DMS79 (cell line): ENCODE data around the gene CALML6.

Experiments used
- DNase-seq: peaks from one replicate; lab custom pipeline; 2025; lab: John Stamatoyannopoulos, UW

The CALML6 gene

DNA sequence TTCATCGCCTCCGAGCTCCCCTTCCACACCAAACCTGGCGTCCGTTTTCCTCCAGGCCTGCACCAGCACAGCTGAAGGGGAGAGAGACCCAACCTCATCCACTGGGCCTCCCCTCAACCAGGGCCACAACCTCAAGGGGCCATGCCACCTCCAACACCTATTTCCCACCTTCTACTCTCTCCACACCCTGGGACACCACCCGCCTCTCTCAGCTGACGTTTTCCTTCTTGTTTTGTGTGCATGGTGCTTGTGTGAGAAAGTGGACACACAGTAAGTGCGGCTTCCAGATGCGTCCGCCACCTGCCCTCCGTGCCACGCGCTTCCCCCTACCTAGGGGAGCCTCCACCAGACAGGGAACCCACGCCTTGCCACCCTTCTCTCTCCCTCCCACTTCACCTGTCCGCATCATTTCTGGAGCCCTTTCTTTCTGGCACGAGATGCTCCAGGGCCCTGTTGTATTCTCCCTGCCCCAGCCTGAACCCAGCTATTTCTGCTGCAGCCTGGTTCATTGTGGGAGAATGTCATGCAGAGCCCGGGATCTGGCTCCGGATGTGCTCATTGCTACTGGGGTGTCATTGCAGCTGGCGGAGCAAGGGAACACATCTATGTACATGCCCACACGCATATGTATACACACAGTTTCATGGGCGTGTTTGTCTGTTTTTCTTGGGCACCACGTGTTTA lies 22.8 kb upstream of the CALML6 start:
- no peak for DNase-seq

GRCh38 chr1:1892763-1893120 lies 22.3 kb upstream of the CALML6 start:
- DNase-seq, result no peak

- no peak for DNase-seq
Measured at GRCh38 chr1:1893291-1893985, 21.6 kb upstream of the CALML6 start.

DNA sequence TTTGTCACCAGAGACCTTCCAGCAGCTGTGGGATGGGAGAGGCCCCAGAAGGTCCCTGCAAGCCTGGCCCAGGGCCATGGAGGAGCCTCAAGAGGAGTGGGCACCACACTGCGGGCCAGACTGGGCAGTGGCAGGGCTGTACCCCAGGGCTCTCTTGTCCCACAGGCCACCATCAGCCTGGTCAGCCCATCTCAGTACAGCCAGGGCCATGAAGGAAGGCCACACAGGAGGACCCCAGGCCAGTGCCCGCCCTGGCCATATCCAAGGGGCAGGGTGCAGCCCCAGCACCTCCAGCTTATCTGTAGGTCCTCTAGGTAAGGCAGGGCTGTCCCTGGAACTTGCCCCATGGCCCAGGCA lies 21.1 kb upstream of the CALML6 start:
- no peak for DNase-seq

DNA sequence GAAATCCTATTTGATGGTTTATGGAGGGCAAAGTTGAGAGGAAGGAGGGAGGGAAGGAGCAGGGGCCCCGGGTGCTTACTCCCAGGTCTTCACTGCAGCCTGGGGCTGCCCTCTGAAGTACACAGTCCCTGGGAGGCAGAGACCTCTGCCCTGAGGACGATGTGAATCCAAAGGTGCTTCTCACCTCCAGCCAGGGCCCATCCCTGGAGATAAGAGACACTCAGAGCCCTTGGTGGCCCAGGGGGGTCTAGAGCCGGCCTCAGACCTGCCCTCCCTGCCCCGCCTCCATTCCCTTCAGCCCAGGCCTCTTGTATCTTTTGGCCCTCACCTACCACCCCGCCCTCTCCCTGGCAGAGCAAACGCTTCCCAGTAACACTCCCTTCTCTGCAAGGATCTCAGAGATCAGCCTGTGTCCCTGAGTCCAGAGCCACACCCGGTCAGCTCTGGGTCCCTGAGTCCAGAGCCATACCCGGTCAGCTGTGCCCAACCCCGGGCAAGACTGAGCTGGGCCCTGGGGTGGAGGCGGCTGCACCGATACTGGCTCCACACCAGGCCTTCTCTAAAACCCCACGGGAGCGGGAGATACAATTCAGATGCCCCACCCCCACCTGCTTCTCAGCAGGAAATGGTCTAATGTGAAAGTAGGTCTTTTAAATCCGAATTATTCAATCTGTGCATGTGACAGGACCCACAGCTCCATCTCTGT lies 20.6 kb upstream of the CALML6 start:
- no peak for DNase-seq

GRCh38 chr1:1895060-1895418 lies 20.0 kb upstream of the CALML6 start:
- no peak for DNase-seq

DNA sequence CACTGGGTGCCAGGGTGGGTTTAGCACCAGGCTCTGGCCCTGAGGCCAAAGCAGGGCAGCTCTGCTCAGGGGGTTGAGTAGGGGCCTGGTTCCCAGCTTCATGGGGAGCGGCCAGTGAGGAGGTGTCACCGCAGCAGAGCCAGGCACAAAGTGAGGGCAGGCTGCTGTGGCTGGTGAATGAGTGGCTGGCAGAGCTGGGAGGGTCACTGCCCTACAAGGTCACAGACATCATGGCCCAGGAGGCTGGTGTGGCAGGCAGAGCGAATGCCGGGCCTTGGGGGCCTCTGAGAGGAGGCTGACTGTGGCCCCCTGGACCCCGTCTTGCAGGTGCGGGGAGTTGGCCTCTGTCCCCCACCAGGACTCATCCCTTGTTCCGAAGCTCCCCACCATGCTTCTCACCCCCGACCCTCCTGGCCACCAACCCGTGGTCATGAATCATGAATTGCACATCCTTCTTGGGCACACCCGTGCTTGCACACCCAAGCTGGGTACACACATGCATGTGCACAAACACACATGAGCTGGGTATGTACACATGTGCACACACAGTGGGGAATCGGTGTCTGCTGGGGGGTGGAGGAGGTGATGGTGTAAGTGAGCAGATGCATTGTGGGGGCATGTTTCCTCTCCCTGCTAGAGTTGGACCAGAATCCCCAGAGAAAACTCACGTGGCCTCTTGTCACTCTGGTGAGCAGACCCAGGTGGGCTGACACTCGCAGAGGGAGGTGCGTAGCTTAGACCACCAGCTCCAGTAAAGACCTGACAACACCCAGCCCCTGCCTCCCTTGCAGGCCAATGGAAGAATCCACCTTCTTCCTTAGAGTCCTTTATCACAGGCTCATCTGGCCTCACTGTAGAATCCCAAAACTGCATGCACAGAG lies 19.4 kb upstream of the CALML6 start:
- no peak for DNase-seq

DNA sequence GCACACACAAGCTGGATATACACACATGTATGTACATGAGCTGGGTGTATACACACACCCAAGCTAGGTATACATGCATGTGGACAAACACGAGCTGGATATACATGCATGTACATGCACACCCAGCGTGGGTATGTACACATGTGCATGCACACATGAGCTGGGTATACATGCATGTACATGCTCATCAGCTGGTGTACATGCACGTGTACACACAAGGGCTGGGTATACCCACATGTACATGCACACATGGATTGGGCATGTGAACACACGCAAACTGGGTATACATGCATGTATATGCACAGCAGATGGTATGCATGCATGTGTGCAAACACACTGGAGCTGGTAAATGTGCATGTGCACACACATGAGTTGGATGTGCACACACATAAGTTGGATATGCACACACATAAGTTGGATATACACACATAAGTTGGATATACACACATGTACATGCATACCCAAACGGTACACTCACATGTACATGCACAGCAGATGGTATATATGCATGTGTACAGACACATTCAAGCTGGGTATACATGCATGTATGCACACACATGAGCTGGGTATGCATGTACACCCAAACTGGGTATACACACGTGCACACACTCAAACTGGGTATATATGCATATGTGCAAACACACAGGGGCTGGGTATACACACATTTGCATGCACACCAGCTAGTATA lies 16.7 kb upstream of the CALML6 start:
- no peak for DNase-seq

GRCh38 chr1:1899266-1899966 lies 15.6 kb upstream of the CALML6 start:
- DNase-seq, result no peak

DNA sequence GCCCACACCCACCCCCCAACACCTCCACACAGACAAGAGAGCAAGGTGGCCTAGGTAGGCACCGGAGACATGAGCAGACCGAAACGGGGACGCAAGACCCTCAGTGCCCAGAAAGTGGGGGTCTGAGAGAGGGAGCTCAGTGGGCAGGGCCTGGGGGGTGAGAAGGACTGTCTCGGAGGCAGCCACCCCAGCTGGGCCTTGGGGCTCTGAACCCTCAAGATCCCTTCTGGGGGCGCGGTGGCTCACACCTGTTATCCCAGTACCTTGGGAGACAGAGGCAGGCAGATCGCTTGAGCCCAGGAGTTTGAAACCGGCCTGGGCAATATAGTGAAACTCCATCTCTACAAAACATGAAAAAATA lies 15.1 kb upstream of the CALML6 start:
- no peak for DNase-seq

GRCh38 chr1:1900883-1901640 lies 14.0 kb upstream of the CALML6 start:
- no peak for DNase-seq

GRCh38 chr1:1901641-1902294 lies 13.3 kb upstream of the CALML6 start:
- DNase-seq, result no peak

DNA sequence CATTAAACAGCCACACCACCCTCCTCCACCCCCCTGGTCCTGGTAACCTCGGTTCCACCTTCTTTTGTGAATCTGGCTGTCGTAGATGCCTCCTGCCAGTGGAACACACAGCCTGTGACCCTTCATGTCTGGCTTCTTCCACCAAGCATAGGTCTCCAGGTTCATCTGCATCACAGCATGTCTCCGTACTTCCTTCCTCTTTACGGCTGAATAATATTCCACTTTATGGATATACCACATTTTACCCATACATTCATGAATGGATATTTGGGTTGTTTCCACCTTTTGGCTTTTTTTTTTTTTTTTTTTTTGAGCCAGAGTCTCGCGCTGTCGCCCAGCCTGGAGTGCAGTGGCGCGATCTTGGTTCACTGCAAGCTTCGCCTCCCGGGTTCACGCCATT lies 11.8 kb upstream of the CALML6 start:
- DNase-seq, result no peak

GRCh38 chr1:1906185-1907097 lies 8.6 kb upstream of the CALML6 start:
- no peak for DNase-seq

DNA sequence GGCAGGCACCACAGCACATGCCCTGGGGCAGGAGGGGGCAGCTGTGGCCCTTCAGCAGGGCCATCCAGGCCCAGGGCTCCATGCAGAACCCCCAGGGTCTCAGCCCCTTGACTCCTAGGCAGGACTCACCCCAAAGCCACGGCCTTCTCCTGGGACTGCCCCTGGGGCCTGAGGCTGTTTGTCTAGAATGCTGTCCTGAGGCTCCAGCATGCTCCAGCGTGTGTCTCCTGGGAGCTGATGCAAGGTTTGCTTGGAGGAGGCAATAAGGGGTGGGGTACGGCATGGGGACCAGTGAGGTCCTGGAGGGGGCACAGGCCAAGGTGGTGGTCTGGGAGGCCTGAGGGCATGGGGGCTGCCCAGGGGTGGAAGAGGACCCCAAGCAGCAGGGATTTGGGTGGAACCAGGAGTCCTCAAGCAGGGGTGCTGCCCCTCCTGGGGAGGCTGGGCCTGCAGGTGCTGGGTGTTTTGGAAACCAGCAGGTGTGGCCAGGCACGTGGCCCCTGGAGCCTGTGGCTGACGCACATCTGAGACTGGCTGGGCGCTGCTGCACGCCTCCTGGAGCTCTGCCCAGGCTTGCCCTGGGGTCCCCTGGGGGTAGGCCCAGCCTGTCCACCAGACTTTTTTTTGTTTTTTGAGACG lies 7.8 kb upstream of the CALML6 start:
- DNase-seq, result no peak

GRCh38 chr1:1908506-1908791 lies 6.6 kb upstream of the CALML6 start:
- DNase-seq, result no peak

GRCh38 chr1:1910033-1910465 lies 5.0 kb upstream of the CALML6 start:
- no peak for DNase-seq

GRCh38 chr1:1910651-1911331 lies 4.3 kb upstream of the CALML6 start:
- no peak for DNase-seq
